HG02885 (cell line): ENCODE measurements around the gene SLC25A25.
"Not testable (repeated sequence)": the region's sequence is repeated elsewhere in the genome, so short reads cannot be mapped to it uniquely, and the experiment has no call there.

Experiments
- ATAC-seq: cut with Tn5 transposase; IDR thresholded peaks from one replicate; pipeline ENCODE4 v1.9.1; 2021; ENCODE audit warnings: mild to moderate bottlenecking; ENCODE audit not compliant: unreplicated experiment, poor library complexity

SLC25A25 gene

GRCh38 chr9:128107468-128108268 lies 39.6 kb downstream of the SLC25A25 start:
- ATAC-seq: no peak

- ATAC-seq: no peak
Observed at GRCh38 chr9:128108269-128109049, 40.4 kb downstream of the SLC25A25 start.

- no peak for ATAC-seq
Observed at GRCh38 chr9:128109050-128109709, 41.1 kb downstream of the SLC25A25 start.

GRCh38 chr9:128111726-128112125 lies 43.7 kb downstream of the SLC25A25 start:
- not testable (repeated sequence) for ATAC-seq

DNA sequence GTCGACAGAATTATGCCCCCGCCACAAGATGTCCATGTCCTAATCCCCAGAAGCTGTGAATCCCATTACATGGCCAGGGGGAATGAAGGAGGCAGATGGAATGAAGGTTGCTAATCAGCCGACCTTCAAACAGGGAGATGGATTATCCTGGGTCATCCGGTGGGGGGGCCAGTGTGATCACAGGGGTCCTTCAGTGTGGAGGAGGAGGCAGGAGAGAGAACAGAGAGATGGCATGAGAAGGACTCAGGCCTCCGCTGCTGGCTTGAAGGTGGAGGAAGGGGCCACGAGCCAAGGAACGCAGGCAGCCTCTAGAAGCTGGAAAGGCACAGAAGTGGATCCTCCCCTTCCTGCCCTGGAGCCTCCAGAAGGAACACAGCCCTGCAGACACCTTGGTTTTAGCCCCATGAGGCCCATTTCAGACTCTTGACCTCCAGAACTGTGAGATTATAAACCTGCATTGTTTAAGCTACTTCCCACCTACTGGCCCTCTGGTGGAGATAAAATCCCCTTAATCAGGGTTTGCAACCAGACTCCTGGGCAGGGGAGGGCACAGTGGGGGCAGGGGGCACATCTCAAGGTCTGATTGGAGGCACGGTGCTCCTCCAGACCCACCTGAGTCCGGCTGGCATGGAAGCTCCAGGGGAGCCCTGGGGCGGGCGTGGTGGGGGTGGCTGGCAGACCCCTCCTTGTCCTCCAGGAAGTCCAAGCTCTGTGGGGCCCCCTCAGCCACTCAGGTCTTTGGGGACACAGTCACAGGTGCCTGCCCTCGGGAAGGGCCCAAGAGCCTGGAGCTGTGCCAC lies 45.7 kb downstream of the SLC25A25 start:
- no peak for ATAC-seq

- ATAC-seq: no peak
Observed at GRCh38 chr9:128114326-128115186, 46.5 kb downstream of the SLC25A25 start.

GRCh38 chr9:128115187-128116103 lies 47.4 kb downstream of the SLC25A25 start:
- ATAC-seq: peak; percentile 58

- no peak for ATAC-seq
Observed at GRCh38 chr9:128116104-128117083, 48.4 kb downstream of the SLC25A25 start.

DNA sequence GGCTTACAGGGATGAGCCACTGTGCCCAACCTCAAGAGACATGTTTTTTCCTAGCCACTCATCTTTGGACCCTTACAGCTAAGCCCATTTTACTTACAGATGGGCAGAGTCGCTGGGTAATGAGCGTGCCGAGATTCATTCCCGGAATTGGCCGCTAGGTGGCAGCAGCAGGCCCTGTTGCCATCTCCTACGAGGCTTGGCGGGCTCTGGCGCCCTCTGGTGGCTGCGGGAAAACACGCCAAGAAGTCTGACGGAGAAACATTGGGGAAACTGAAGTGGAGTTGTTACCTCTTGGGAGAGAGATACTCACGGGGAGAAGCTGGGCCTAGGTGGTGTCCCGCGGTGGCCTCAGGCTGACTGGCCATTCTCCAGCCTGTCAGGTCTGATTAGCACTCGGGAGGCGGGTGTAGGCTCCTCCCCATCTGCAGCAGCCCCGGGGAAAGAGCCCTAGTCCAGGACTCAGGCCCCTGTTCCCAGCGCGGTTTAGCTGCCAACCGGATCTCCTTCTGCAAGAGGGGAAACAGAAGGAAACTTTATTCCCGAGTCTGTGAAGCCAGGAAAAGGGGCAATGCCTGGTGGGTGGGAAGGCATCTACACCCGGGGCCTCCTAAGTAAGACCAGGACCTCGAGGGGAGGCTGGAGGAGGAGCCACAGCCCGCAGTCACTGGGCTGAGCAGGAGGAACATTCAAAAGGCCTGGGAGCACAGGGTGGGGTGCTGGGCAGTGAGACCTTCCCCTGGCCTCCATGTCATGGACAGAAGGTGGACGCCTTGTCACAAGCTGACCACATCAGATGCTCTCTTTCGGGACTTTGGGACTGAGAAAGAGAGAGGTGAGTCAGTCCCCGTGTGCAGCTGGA lies 49.8 kb downstream of the SLC25A25 start:
- ATAC-seq: peak; percentile 54

GRCh38 chr9:128118472-128118857 lies 50.4 kb downstream of the SLC25A25 start:
- no peak for ATAC-seq

DNA sequence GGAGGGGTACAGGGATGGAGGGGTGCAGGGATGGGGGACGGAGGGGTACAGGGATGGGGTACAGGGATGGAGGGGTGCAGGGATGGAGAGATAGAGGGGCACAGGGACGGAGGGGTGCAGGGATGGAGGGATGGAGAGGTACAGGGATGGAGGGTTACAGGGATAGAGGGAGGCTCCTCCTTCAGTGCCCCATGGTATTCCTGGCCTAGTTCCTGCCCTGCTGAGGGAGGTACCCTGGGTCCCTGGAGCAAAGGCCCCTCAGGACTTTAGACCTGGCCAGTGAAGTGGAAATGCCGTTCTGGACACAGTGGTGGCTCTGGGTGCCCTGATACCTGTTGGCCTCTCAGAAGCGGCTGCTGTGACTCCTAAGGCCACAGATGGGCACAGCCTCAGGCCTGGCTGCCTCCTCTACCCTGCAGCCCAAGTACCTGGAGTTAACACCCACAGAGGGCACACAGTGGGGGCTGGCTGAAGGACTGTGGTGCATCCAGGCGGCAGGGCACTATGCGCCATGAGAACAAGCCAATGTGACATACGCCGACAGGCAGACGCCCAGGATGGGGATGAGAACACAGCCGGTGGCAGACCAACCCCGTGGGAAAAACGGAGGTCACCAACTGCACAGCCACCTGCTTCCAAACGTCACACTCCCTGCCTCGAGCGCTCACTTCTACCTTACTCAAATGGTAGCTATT lies 51.1 kb downstream of the SLC25A25 start:
- ATAC-seq: no peak

DNA sequence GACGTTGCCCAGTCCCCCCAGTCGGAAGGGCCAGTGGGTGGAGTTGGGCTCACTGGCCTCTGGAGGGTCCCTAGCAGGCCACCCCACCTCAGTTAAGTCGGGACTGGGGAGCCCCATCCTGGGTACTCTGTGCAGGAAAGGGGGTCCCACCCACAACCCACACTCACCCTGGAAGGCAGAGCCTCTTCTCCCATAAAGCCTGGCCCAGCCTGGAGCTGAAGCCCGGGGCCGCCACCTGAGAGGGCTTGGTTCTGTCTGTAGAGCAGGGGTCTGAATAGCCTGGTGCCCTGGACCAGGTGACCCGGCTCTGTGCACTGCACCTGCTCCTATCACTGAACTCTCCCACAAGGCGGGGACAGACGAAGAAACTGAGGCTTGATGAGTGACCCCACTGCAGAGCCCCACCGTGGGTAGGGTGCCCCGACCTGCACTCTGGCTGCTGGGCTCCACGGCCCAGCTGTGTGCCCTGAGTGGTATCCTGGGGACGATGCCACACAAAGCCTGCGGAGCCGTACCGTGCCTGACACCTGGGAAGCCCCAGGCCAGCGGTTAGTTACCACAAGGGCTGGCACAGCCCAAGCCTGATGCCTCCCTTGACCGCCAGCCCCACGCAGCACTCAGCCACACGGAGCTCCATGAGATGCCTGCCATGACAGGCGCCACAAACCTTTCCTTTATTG lies 52.2 kb downstream of the SLC25A25 start:
- no peak for ATAC-seq

- no peak for ATAC-seq
Observed at GRCh38 chr9:128120741-128121465, 52.9 kb downstream of the SLC25A25 start.

- ATAC-seq: no peak
Observed at GRCh38 chr9:128121466-128121810, 53.4 kb downstream of the SLC25A25 start.
